ENCODE measurements around the gene ZNF746. TPM values are rescaled to one million over a fixed set of nuclear protein-coding genes. Genes with fewer than 3 reads are reported as not detected.

The ZNF746 gene
- total and polyA plus RNA-seq, 9 of the 15 experiments (the other 6 are each of a cell fraction or from before 2014, with no cell fraction given) = 1.7 to 31.6 (median 13.3) TPM

- TF ChIP-seq GATAD2A (IDR thresholded peaks at IDR 0.05) (no peak), RREB1 (CRISPR knock-in tag; IDR thresholded peaks at IDR 0.05) (no peak), HNRNPL (IDR thresholded peaks at IDR 0.05; ENCODE audit: low read depth, low read length) (no peak), SP2 (IDR thresholded peaks at IDR 0.05; ENCODE audit: extremely low read depth, low read depth, low read length, poor library complexity, severe bottlenecking) (no peak)
Observed at GRCh38 chr7:149432121-149432691, 65.4 kb downstream of the ZNF746 start (continued).

Measured in K562 (cell line).